Thymus (tissue), 11 donors: Measurements from ENCODE around the gene FDXACB1. TPM values are rescaled to one million over a fixed set of nuclear protein-coding genes. Genes with fewer than 3 reads are reported as not detected.

Source experiments
- DNase-seq, 9 donors: peaks; one replicate each; pipeline ENCODE4 v3.0.0-alpha.2; 2013; ENCODE audit warnings: low spot score in 9 of 9, low read depth in 6 of 9, missing footprints in 1 of 9
- H3K27ac ChIP-seq, 2 donors: one replicate each; pipeline ENCODE4 v1.5.1; 2013; ENCODE audit warnings: control low read depth in 1 of 2, low read depth in 1 of 2, low read length in 1 of 2, mild to moderate bottlenecking in 1 of 2, moderate library complexity in 1 of 2
- H3K27me3 ChIP-seq, 2 donors: one replicate each; pipeline ENCODE4 v1.5.1; 2013; ENCODE audit warnings: low read length in 1 of 2; ENCODE audit not compliant: control insufficient read depth in 2 of 2, insufficient read depth in 1 of 2
- H3K36me3 ChIP-seq, 2 donors: one replicate each; pipeline ENCODE4 v1.5.1; 2013; ENCODE audit warnings: low read length in 1 of 2, mild to moderate bottlenecking in 1 of 2, moderate library complexity in 1 of 2; ENCODE audit not compliant: control insufficient read depth in 2 of 2, insufficient read depth in 2 of 2
- H3K4me1 ChIP-seq, 2 donors: one replicate each; pipeline ENCODE4 v1.5.1; 2013; ENCODE audit warnings: low read length in 2 of 2; ENCODE audit not compliant: control insufficient read depth in 2 of 2, insufficient read depth in 2 of 2
- H3K4me3 ChIP-seq, 2 donors: one replicate each; pipeline ENCODE4 v1.5.1; 2013; ENCODE audit warnings: low read length in 2 of 2, control low read depth in 1 of 2, mild to moderate bottlenecking in 1 of 2
- H3K9me3 ChIP-seq, 2 donors: one replicate each; pipeline ENCODE4 v1.5.1; 2013; ENCODE audit warnings: low read length in 1 of 2, mild to moderate bottlenecking in 1 of 2; ENCODE audit not compliant: control insufficient read depth in 2 of 2, insufficient read depth in 1 of 2
- WGBS: extraction: QIAGEN DNeasy Blood & Tissue Kit; methylation state at CpG from one replicate; pipeline ENCODE4 v1.1.7; 2013; 5-methylcytosine and 5-hydroxymethylcytosine counted together
- polyA plus RNA-seq: library from polyadenylated mRNA; stranded (reverse); fragments of 200-250 nt; gene quantifications from one replicate; pipeline ENCODE4 v1.2.3, GENCODE V29; 2013
- total RNA-seq: library from RNA; stranded (reverse); fragments of 120-200 nt; gene quantifications from one replicate; pipeline ENCODE4 v1.2.4, GENCODE V29; 2013
- donor health status: healthy.

Gene FDXACB1
- total and polyA plus RNA-seq, 2 donors, result 3.7 to 4.5 TPM

GRCh38 chr11:111879637-111879960 lies 634 bp upstream of the FDXACB1 start:
- Histone ChIP-seq H3K4me3 (peak overlapping the region; percentile 61 to 73), H3K27ac (peak overlapping the region; percentile 91 to 95), H3K27me3 (no peaks in the 10 kb centered on the region), H3K36me3 (peaks cover 5 to 7% of the 10 kb centered on the region in 2 donors), H3K9me3 (no peaks in the 10 kb centered on the region), H3K4me1 (peaks cover 5 to 8% of the 10 kb centered on the region in 2 donors)
- 56% methylated on average over 6 of the region's 6 CpGs for WGBS
- no peak for DNase-seq

- H3K4me3 ChIP-seq, result peak overlapping the region; percentile 61 to 73
- H3K27ac ChIP-seq, result peak overlapping the region; percentile 91 to 95
- H3K9me3 ChIP-seq, result no peaks in the 10 kb centered on the region
- under 1% methylated on average over 13 of the region's 13 CpGs for WGBS
- peak in 2 of 9 donors; percentile 17 to 23 for DNase-seq
- no peaks in the 10 kb centered on the region for H3K27me3 ChIP-seq
- H3K4me1 ChIP-seq, result peaks cover 5 to 8% of the 10 kb centered on the region in 2 donors
- peaks cover 5 to 7% of the 10 kb centered on the region in 2 donors for H3K36me3 ChIP-seq
These were observed 548 bp downstream of the FDXACB1 start for GRCh38 chr11:111878385-111878848.

GRCh38 chr11:111871693-111872161 lies 7.2 kb downstream of the FDXACB1 start:
- Histone ChIP-seq H3K27me3 (no peaks in the 10 kb centered on the region), H3K9me3 (no peaks in the 10 kb centered on the region), H3K27ac (peak overlapping the region in 1 of 2 donors; percentile 72), H3K36me3 (peaks cover 10 to 23% of the 10 kb centered on the region in 2 donors), H3K4me3 (peak overlapping the region; percentile 72 to 81), H3K4me1 (peaks cover 0 to 6% of the 10 kb centered on the region in 2 donors)
- DNase-seq, result peak in 2 of 9 donors; percentile 6 to 12
- WGBS, result 78% methylated on average over 5 of the region's 5 CpGs

- Histone ChIP-seq H3K27ac (peak within 1 kb of the TSS; percentile 72 to 75), H3K4me1 (peaks cover 0 to 6% of the 10 kb centered on the region in 2 donors), H3K4me3 (peak within 1 kb of the TSS; percentile 72 to 81), H3K9me3 (no peaks in the 10 kb centered on the region), H3K27me3 (no peaks in the 10 kb centered on the region), H3K36me3 (peaks cover 14 to 29% of the 10 kb centered on the region in 2 donors)
- under 1% methylated on average over 51 of the region's 51 CpGs for WGBS
- peak; percentile 73 to 94 (median 85) for DNase-seq
These were observed 7.9 kb downstream of the FDXACB1 start, which contains the start of gene ALG9 for GRCh38 chr11:111870886-111871692. ALG9 (minus strand) TSS chr11:111871581; CDS start chr11:111871482, 99 bp downstream.

GRCh38 chr11:111870522-111870885 lies 8.5 kb downstream of the FDXACB1 start:
- peak overlapping the region; percentile 72 to 81 for H3K4me3 ChIP-seq
- H3K27ac ChIP-seq, result peak overlapping the region in 1 of 2 donors; percentile 67
- no peaks in the 10 kb centered on the region for H3K27me3 ChIP-seq
- peaks cover 14 to 25% of the 10 kb centered on the region in 2 donors for H3K36me3 ChIP-seq
- peaks cover 0 to 6% of the 10 kb centered on the region in 2 donors for H3K4me1 ChIP-seq
- no peak for DNase-seq
- no peaks in the 10 kb centered on the region for H3K9me3 ChIP-seq

- 97% methylated on average over 1 of the region's 1 CpG for WGBS
These were observed 8.9 kb downstream of the FDXACB1 start for GRCh38 chr11:111870113-111870512.

GRCh38 chr11:111860257-111860656 lies 18.7 kb downstream of the FDXACB1 start:
- no peak overlapping the region for H3K27ac ChIP-seq
- H3K4me3 ChIP-seq, result no peak overlapping the region
- no peak for DNase-seq
- no peaks in the 10 kb centered on the region for H3K27me3 ChIP-seq
- no peaks in the 10 kb centered on the region for H3K4me1 ChIP-seq
- H3K36me3 ChIP-seq, result peaks cover 26 to 44% of the 10 kb centered on the region in 2 donors
- 99% methylated on average over 3 of the region's 3 CpGs for WGBS
- H3K9me3 ChIP-seq, result no peaks in the 10 kb centered on the region

More at GRCh38 chr11:111870113-111870512, 8.9 kb downstream of the FDXACB1 start:
- H3K27me3 ChIP-seq, result no peaks in the 10 kb centered on the region
- no peak overlapping the region for H3K27ac ChIP-seq
- H3K36me3 ChIP-seq, result peaks cover 12 to 24% of the 10 kb centered on the region in 2 donors
- no peaks in the 10 kb centered on the region for H3K9me3 ChIP-seq
- no peak for DNase-seq
- peak overlapping the region in 1 of 2 donors; percentile 72 for H3K4me3 ChIP-seq
- H3K4me1 ChIP-seq, result peaks cover 0 to 6% of the 10 kb centered on the region in 2 donors

GRCh38 chr11:111855506-111855905 lies 23.5 kb downstream of the FDXACB1 start:
- Histone ChIP-seq H3K36me3 (peaks cover 34 to 49% of the 10 kb centered on the region in 2 donors), H3K4me3 (no peak overlapping the region), H3K4me1 (no peaks in the 10 kb centered on the region), H3K27me3 (no peaks in the 10 kb centered on the region), H3K9me3 (no peaks in the 10 kb centered on the region), H3K27ac (no peak overlapping the region)
- no peak for DNase-seq

GRCh38 chr11:111852103-111852502 lies 26.9 kb downstream of the FDXACB1 start:
- H3K27ac ChIP-seq, result no peak overlapping the region
- no peaks in the 10 kb centered on the region for H3K27me3 ChIP-seq
- peaks cover 20 to 32% of the 10 kb centered on the region in 2 donors for H3K36me3 ChIP-seq
- H3K9me3 ChIP-seq, result no peaks in the 10 kb centered on the region
- no peak overlapping the region for H3K4me3 ChIP-seq
- 99% methylated on average over 2 of the region's 2 CpGs for WGBS
- H3K4me1 ChIP-seq, result no peaks in the 10 kb centered on the region
- DNase-seq, result no peak
